PC-3 (cell line): ENCODE results near the gene TAF5L.

Experiments used
- CTCF ChIP-seq: fragments of 300-600 bp; sonication (generic); conservative IDR thresholded peaks from 2 replicates; pipeline ENCODE4 v1.5.1; 2017; ENCODE audit warnings: antibody characterized with exemption, low read depth, mild to moderate bottlenecking, low read length
- EZH2 ChIP-seq: fragments of 300-600 bp; sonication (generic); IDR thresholded peaks from one replicate; pipeline ENCODE4 v1.6.1; 2017; ENCODE audit warnings: antibody characterized with exemption, mild to moderate bottlenecking, low read length; ENCODE audit not compliant: unreplicated experiment
- EZH2phosphoT487 ChIP-seq: fragments of 300-600 bp; sonication (generic); IDR thresholded peaks from 2 replicates; pipeline ENCODE4 v1.6.1; 2018; ENCODE audit warnings: mild to moderate bottlenecking, antibody characterized with exemption, low read length, borderline replicate concordance

- TF ChIP-seq EZH2 = no peak
- no peak for TF ChIP-seq CTCF
- TF ChIP-seq EZH2phosphoT487 = no peak
Measured at GRCh38 chr1:229617351-229618100, 8.4 kb downstream of the TAF5L start.
